Measurements from ENCODE around the gene NHLRC1. TPM values are rescaled to one million over a fixed set of nuclear protein-coding genes. Genes with fewer than 3 reads are reported as not detected.

The NHLRC1 gene
- total RNA-seq, 2 experiments from 2014 or later: 0.18 TPM; not detected in 1

- CTCF ChIA-PET: no interaction called here
- Mint-ChIP-seq H3K4me3 (no peak overlapping the region), H3K4me1 (ENCODE audit: low read depth) (peaks cover 9% of the 10 kb centered on the region), H3K9me3 (peaks cover 1% of the 10 kb centered on the region), H3K27ac (no peak overlapping the region), H3K36me3 (ENCODE audit: low read depth) (peaks cover 1% of the 10 kb centered on the region), H3K27me3 (peaks cover 8% of the 10 kb centered on the region)
- DNase-seq: no peak
- intact Hi-C loops (cut with micrococcal nuclease): no loop called here
- POLR2A ChIA-PET: interaction anchor here (0.6 kb wide), 1 partner anchor 360 kb away, joined by 3 read pairs; no protein-coding TSS in a partner anchor
- no peak for ATAC-seq
- no peak for TF ChIP-seq CTCF (IDR thresholded peaks at IDR 0.05)
Measured at GRCh38 chr6:18126121-18126520, 3.6 kb upstream of the NHLRC1 start.

GRCh38 chr6:18121580-18122127 is 823 bp downstream of the NHLRC1 start:
- Mint-ChIP-seq H3K27me3 (peaks cover 26% of the 10 kb centered on the region), H3K27ac (no peak overlapping the region), H3K4me1 (ENCODE audit: low read depth) (peaks cover 9% of the 10 kb centered on the region), H3K9me3 (peaks cover 7% of the 10 kb centered on the region), H3K36me3 (ENCODE audit: low read depth) (peaks cover 2% of the 10 kb centered on the region), H3K4me3 (peak overlapping the region; percentile 41)
- DNase-seq: no peak
- ChIA-PET CTCF (interaction anchor here (0.7 to 2.5 kb wide), 10 partner anchors 8 to 307 kb away, joined by 3 to 6 read pairs (median 3); partner anchors contain the start of gene KIF13A), POLR2A (interaction anchor here (1.0 kb wide), 1 partner anchor 34 kb away, joined by 5 read pairs; the partner anchor contains the start of genes KDM1B and TPMT)
- no peak for ATAC-seq
- TF ChIP-seq CTCF (IDR thresholded peaks at IDR 0.05): no peak
- intact Hi-C loops (cut with micrococcal nuclease): no loop called here

GRCh38 chr6:18119236-18119635 is 3.2 kb downstream of the NHLRC1 start:
- ChIA-PET POLR2A (no interaction called here), CTCF (no interaction called here)
- Mint-ChIP-seq H3K27me3 (peaks cover 31% of the 10 kb centered on the region), H3K36me3 (ENCODE audit: low read depth) (peaks cover 2% of the 10 kb centered on the region), H3K4me3 (no peak overlapping the region), H3K4me1 (ENCODE audit: low read depth) (peaks cover 21% of the 10 kb centered on the region), H3K27ac (no peak overlapping the region), H3K9me3 (peaks cover 7% of the 10 kb centered on the region)
- intact Hi-C loops (cut with micrococcal nuclease): loop anchor here (5.0 kb wide), 2 partner anchors 132 to 237 kb away; partner anchors contain the start of gene KIF13A
- no peak for DNase-seq
- ATAC-seq: no peak
- no peak for TF ChIP-seq CTCF (IDR thresholded peaks at IDR 0.05)

- H3K9me3 Mint-ChIP-seq: peaks cover 9% of the 10 kb centered on the region
- no peak for TF ChIP-seq CTCF (IDR thresholded peaks at IDR 0.05)
- intact Hi-C loops (cut with micrococcal nuclease): loop anchor here (5.0 kb wide), 2 partner anchors 131 to 236 kb away; partner anchors contain the start of gene KIF13A
Measured at GRCh38 chr6:18118330-18118729, 4.1 kb downstream of the NHLRC1 start.

DNA sequence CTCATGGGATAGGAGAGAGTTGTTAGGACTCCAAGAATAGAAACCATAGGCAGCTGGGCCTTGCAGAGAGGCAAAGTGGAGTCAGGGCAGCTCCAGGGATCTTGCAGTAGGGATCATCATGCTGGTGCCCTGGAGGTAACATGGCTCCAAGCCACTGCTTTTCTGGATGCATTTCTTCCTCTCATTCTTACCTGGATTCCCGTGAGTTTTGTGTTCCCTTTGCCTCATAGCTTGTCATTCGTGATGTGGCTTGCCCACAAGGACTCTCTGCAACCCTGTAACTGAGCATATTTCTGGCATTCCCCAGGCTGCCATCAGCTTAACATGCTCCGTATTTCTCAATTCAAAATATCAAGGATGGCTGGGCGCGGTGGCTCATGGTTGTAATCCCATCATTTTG is 5.3 kb downstream of the NHLRC1 start:
- no peak overlapping the region for H3K27ac Mint-ChIP-seq

More at GRCh38 chr6:18118330-18118729, 4.1 kb downstream of the NHLRC1 start:
- Mint-ChIP-seq H3K36me3 (ENCODE audit: low read depth) (peaks cover 2% of the 10 kb centered on the region), H3K27me3 (peaks cover 38% of the 10 kb centered on the region), H3K4me1 (ENCODE audit: low read depth) (peaks cover 21% of the 10 kb centered on the region), H3K4me3 (no peak overlapping the region), H3K27ac (no peak overlapping the region)
- DNase-seq (no peak), ATAC-seq (no peak)
- ChIA-PET POLR2A (interaction anchor here (0.5 kb wide), 1 partner anchor 16 kb away, joined by 3 read pairs; no protein-coding TSS in a partner anchor), CTCF (no interaction called here)

More for the DNA sequence above, 5.3 kb downstream of the NHLRC1 start:
- intact Hi-C loops (cut with micrococcal nuclease): loop anchor here (5.0 kb wide), 2 partner anchors 130 to 235 kb away; partner anchors contain the start of gene KIF13A
- no peak overlapping the region for H3K4me3 Mint-ChIP-seq
- peaks cover 9% of the 10 kb centered on the region for H3K9me3 Mint-ChIP-seq
- H3K27me3 Mint-ChIP-seq: peaks cover 39% of the 10 kb centered on the region
- DNase-seq (no peak), ATAC-seq (no peak)
- no peak for TF ChIP-seq CTCF (IDR thresholded peaks at IDR 0.05)
- ChIA-PET CTCF (no interaction called here), POLR2A (no interaction called here)
- H3K4me1 Mint-ChIP-seq (ENCODE audit: low read depth): peaks cover 14% of the 10 kb centered on the region
- peaks cover 2% of the 10 kb centered on the region for H3K36me3 Mint-ChIP-seq (ENCODE audit: low read depth)
